GM12875 (cell line): ENCODE measurements around the gene TAF8.

Experiments used
- H3K4me3 ChIP-seq: one replicate; pipeline ENCODE4 v1.5.1; 2011; ENCODE audit warnings: low read depth, low read length, control low read depth
- TF ChIP-seq, protein P1 (sequence below): IDR thresholded peaks from 2 replicates; pipeline ENCODE4 v1.5.1; 2011; ENCODE audit warnings: low read depth, mild to moderate bottlenecking, control low read depth, inconsistent platforms, low read length, moderate library complexity, borderline replicate concordance; ENCODE audit not compliant: insufficient read depth

Gene TAF8

DNA sequence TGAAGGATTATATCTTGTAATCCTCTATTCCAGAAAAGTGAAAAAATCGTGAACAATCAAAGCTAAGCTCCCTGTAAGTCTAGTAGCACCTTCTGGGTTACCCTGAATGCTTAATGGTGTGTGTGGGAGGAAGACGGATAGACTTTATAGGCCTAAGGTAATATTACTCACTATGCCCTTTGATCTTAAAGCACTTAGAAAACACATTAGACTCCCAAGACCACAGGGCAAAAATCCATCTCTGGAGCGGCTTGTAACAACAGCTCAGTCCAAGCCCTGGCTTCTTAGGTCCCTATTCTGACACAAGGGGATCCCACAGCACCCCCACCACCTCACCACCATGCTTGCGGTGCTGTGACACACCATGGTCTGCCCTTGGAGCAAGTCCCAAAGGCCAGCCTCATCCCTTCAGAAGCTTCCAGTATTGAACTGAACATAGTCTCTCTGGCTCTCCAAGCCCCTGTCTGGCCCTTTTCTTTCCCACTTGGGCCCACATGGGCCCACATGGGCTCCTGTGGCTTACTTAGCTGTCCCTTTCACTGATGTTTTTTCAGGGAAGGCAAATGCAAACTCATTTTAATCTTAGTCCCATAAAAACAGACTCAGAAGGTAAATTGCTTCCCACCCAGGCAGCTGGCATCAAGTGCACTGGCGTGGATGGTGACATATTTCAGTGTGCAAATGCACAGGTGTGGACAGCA, 63.8 kb downstream of the TAF8 start:
- TF ChIP-seq, protein P1, sequence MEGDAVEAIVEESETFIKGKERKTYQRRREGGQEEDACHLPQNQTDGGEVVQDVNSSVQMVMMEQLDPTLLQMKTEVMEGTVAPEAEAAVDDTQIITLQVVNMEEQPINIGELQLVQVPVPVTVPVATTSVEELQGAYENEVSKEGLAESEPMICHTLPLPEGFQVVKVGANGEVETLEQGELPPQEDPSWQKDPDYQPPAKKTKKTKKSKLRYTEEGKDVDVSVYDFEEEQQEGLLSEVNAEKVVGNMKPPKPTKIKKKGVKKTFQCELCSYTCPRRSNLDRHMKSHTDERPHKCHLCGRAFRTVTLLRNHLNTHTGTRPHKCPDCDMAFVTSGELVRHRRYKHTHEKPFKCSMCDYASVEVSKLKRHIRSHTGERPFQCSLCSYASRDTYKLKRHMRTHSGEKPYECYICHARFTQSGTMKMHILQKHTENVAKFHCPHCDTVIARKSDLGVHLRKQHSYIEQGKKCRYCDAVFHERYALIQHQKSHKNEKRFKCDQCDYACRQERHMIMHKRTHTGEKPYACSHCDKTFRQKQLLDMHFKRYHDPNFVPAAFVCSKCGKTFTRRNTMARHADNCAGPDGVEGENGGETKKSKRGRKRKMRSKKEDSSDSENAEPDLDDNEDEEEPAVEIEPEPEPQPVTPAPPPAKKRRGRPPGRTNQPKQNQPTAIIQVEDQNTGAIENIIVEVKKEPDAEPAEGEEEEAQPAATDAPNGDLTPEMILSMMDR = no peak
- no peak overlapping the region for H3K4me3 ChIP-seq

DNA sequence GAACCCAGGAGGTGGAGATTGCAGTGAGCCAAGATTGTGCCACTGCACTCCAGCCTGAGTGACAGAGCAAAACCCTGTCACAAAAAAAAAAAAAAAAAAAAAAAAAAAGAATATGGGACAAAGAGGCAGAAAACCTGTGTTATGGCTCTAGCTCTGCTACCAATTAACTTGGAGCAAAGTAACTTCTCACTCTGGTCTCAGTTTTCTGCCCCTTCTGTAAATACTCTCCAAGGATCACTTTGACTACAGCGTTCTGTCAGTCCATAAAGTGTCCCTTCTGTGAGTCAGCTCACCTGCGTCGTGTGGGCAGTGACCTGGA, 67.5 kb downstream of the TAF8 start:
- no peak overlapping the region for H3K4me3 ChIP-seq
- TF ChIP-seq, protein P1 = no peak

DNA sequence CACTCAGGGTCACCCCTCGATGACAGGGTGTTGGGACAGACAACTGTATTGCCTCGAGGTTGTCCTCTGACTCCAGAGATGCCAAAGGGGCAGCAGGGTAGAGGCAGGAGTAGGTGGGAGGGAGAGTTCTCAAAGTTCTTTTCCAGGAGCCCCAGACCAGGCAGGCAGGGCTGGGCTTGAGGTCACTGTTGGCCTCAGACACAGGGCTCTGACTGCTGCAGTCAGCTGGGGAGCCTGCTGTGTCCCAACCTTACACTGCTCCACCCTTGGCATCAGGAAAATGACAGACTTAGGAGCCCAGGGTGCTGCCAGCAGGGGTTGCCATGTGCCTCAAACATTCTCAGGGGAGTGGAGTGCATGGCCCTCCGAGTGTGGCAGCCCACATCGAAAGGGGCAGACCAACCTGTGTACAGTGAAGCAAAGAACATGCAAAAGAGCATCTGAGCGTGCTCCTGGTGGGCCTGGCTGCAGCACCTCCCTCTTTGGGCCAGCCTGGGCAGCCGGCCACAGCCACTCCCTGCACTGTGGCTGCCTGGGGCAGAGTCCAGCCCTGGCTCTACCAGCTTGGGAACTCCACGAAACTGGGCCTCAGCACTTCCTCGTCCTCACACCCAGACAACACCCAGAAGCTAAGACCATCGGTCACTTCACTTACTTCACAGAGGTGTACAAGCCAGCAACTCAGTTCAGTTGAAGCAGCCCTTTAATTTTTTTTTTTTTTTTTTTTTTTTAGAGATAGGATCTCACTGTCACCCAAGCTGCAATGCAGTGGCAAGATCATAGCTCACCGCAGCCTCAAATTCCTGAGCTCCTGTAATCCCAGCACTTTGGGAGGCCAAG, 68.1 kb downstream of the TAF8 start:
- H3K4me3 ChIP-seq = no peak overlapping the region
- TF ChIP-seq, protein P1 = no peak

DNA sequence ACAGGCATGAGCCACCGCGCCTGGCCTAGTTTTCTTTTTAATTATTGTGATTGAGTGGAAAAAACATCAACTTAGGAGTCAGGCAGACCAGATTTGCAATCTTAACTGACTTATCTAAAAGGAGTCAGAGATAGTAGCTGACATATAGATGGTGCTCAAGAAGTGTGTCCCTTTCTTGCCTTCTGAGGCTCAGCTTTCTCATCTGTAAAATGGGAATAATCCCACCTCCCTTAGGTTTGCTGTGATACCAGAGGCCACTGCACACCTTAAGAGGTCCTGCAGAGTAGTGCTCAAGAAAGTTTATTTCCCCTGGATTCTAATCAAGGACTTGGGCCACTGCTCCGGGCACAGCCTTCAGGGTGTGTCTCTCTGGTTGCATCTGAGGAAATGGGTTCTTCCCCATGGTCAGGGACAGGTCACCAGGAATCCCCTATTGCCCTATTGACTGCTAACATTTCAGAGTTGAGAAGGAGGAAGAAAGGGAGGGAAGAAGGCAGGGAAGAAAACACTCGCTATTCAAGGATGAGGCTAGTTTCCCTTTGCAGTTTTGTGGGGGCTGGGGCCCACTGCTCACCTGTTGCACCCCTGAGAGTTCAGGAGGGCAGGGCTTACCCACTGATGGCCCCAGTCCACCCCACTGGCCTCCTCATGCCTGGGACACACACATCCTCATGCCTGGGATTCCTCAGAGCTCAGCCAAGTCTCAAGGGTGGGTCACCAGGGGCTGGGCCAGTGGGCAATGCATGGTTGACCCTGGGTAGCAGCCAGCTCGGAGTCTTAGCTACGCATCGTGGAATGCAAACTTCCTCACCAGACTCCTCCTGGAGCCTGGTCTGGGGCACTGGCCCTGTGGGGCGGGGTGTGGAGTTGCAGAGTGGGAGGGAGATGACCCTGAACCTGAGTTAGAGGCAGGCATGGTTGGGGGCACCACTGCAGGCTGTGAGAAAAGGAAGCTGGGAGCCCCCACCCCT, 70.9 kb downstream of the TAF8 start:
- H3K4me3 ChIP-seq = no peak overlapping the region
- TF ChIP-seq, protein P1 = no peak

DNA sequence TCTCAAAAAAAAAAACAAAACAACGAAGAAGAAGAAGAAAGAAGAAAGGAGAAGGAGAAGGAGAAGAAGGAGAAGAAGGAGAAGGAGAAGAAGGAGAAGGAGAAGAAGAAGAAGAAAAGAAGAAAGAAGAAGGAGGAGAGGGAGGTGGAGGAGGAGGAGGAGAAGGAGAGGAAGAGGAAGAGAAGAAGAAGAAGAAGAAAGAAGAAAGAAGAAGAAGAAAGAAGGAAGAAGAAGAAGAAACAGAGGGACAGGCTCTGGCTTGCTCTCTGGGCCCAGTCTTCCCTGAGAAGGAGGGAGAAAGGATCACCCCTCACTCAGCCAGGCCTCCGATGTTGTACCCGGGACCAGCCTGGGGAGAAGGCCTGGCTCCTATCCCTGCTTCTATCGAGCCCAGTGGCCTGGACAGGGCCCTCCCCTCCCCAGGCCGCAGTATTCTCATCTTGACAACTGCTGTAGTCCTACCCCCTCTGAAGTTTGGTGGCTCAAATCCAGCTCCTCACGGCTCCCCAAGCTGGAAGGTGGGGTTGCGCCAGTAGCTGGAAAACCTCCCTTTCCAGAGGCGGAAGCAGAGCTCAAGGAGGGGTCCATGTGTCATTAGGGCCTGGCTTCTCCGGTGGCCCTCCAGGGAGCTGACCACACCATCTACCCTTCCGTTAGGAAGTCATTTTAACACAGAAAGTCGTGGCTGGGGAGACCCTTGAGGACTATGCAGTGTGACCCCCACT, 73.2 kb downstream of the TAF8 start:
- TF ChIP-seq, protein P1 = no peak
- no peak overlapping the region for H3K4me3 ChIP-seq

DNA sequence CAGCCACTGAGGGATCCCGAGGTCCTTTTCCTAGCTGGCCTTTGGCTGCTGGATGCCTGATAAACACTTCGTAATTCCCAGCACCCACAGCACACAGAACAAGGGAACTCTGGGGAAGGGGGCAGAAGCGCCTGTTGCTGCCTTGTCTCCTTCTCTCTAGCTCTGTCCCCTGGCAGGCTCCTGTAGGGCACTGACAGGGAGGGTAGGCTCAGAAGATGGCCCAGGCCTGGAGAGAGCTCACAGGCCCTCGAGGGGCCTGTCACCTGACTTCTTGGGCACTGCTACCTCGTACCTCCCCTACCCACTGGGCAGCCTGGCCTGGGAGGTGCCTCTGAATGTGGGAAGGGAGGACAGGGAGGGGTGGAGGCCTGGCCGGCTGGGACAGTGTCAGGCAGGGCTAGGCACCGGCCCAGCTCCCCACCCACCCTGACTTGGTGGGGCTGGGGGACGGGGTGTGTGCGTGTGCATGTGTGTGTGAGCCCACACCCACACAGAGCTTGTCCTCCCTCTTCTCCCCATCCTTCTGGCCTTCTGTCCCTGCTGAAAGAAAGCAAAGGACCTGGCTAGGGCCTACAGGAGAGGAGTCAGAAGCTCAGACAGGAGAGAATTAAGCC, 74.0 kb downstream of the TAF8 start:
- TF ChIP-seq, protein P1 = no peak

More for the DNA sequence above, 74.0 kb downstream of the TAF8 start:
- no peak overlapping the region for H3K4me3 ChIP-seq
